Raji (cell line): ENCODE results near the gene MOCS2.

Source experiments
- POLR2A ChIP-seq: IDR thresholded peaks from 2 replicates; pipeline ENCODE4 v1.6.1; 2011; ENCODE audit warnings: low read depth, low read length, control low read depth; ENCODE audit not compliant: insufficient read depth

MOCS2 gene

DNA sequence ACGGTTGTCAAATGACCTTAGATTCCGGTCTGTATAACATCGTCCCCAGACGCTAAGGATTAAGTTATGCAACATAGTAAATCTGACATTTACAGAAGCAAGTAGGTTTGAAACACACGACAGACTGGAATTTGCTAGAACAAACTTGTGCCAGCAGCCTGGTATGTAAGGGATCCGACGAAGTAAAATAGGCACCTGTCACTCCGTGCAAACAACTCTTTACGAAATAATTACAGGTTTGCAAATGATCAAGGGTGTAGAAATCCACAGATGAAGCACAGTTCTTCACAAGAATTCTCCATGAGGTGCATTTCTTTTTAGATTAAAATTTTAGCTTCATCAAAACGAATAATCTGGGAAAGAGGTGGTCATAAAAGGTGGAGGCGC lies 508 bp downstream of the MOCS2 start:
- TF ChIP-seq POLR2A, result no peak

DNA sequence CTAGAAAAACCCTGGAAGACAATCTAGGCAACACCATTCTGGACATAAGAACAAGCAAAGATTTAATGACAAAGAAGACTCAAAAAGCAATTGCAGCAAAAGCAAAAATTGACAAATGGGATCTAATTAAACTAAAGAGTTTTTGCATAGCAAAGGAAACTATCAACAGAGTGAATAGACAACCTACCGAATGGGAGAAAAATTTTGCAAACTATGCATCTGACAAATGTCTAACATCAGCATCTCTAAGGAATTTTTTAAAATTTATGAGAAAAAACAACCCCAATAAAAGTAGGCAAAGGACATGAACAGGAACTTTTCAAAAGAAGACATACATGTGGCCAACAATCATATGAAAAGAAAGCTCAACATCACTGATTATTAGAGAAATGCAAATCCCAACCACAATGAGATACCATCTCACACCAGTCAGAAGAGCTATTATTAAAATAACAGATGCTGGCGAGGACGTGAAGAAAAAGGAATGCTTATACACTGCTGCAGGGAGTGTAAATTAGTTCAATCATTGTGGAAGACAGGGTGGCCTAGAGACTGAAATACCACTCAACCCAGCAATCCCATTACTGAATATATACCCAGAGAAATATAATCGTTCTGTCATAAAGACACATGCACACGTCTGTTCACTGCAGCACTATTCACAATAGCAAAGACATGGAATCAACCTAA lies 3.8 kb downstream of the MOCS2 start:
- TF ChIP-seq POLR2A, result no peak

GRCh38 chr5:53100606-53101005 lies 9.0 kb downstream of the MOCS2 start:
- TF ChIP-seq POLR2A, result no peak

- no peak for TF ChIP-seq POLR2A
These were observed 10.0 kb downstream of the MOCS2 start for GRCh38 chr5:53099546-53099945.

DNA sequence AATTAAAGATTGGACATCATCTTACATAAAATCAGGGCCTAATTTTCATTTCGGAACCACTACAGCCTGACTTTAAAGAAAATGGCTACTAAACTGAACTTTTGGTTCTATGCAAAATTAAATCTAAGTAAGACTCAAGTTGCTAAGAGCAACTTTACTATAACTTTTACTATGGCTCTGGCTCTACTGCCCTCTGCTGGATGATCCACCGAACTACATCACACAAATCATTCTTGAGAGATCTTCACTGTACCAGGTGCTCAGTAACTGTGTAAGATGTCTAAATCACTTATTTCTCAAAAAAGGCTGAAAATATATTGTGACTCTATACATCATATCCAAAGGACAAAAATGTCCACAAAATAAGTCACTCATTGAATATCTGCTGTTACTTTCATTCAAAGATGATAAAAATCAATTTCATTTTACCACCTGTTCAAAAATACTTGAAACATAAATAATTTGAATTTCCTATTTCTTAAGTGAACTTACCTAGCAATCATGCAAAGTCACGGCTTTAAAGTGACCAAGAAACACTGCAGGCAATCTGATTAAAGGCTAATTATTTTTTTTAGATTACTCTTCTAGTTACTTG lies 13.5 kb downstream of the MOCS2 start:
- TF ChIP-seq POLR2A, result no peak

GRCh38 chr5:53095217-53095616 lies 14.3 kb downstream of the MOCS2 start:
- no peak for TF ChIP-seq POLR2A

GRCh38 chr5:53092242-53092641 lies 17.3 kb downstream of the MOCS2 start:
- no peak for TF ChIP-seq POLR2A

DNA sequence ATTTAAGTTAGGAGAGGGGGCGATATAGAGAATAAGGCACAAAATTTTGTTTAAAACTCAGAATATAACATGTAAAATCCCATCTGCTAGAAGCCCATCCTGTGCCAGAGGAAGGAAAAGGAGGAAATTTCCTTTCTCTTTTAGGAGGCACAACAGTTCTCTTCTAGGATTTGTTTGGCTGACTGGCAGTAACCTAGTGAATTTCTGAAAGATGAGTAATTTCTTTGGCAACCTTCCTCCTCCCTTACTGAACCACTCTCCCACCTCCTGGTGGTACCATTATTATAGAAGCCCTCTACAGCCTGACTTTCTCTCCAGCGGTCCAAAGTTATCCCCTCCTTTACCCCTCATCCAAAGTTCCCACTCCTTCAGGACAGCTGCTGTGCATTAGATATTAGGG lies 18.3 kb downstream of the MOCS2 start:
- TF ChIP-seq POLR2A, result no peak

GRCh38 chr5:53090229-53090628 lies 19.3 kb downstream of the MOCS2 start:
- TF ChIP-seq POLR2A, result no peak

DNA sequence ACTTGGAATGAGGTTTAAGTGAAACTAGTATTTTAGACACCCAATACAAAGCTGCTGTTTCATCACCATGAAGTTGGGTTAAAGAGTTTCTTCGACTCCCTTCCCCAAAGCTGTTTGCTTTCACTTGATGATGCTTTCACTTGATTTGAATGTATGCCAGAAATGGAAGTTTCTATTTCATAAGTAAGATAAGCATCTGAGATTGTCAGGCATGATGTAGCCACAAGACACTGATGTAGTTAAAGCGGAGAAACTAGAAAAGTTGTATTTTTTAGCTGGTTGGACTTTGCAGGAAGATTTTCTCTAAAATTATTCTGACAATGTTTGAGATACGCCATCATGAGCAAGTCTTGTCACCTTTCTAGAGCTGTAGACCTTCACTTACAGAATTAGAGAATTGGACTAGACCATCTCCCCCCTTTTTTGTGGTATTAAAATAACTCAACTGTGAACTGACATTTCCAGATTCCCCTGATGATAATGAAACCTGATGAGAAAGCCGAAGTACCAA lies 20.0 kb downstream of the MOCS2 start:
- TF ChIP-seq POLR2A, result no peak

GRCh38 chr5:53087621-53088121 lies 21.9 kb downstream of the MOCS2 start:
- no peak for TF ChIP-seq POLR2A

- no peak for TF ChIP-seq POLR2A
These were observed 22.4 kb downstream of the MOCS2 start for GRCh38 chr5:53087171-53087570.

GRCh38 chr5:53084546-53085255 lies 24.9 kb downstream of the MOCS2 start:
- no peak for TF ChIP-seq POLR2A

- TF ChIP-seq POLR2A, result no peak
These were observed 25.6 kb downstream of the MOCS2 start for GRCh38 chr5:53083927-53084326.

DNA sequence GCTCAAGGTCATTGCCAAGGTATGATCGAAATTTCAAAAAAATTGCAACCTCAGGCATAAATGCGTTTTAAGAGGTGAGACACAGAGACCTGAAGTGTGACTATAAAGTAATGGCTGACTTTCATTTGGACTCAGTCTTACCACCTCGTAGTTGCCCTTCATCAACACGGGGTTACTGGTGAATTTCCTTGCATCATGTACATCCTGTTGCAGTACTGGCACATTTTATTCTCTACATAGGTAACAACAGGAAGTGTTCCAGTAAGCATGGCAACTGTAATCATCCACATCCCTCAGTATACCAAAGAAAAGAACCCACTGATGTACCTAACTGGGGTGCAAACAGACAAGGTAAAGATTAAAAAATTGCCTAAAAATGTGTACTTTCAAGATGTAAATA lies 29.3 kb downstream of the MOCS2 start:
- TF ChIP-seq POLR2A, result no peak

- TF ChIP-seq POLR2A, result no peak
These were observed 33.5 kb downstream of the MOCS2 start for GRCh38 chr5:53076014-53076583.

DNA sequence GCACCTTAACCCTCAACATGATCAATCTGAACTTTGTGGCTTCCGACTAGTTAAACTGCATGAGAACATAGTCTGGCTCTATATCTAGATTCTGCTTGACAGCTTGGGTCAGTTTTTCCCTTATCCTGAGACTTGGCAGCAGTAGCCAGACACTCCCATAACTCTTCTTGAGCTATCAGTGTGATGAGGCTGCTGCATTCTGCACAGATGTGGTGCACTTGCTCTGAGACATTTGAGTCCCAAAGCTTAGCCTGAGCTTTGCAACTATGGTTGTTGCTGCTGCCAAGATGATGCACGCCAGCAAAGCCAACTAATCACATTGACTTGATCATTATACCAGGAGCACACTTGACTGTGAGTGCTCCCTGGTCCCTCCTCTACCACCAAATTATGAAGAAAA lies 36.2 kb downstream of the MOCS2 start:
- no peak for TF ChIP-seq POLR2A
